H1 (cell line): ENCODE measurements around the gene TACC2. TPM values are rescaled to one million over a fixed set of nuclear protein-coding genes. Genes with fewer than 3 reads are reported as not detected.
A peak's percentile ranks its signal among the peaks of the same experiment; 100 is the strongest.

Experiments used
- CTCF ChIA-PET: fragments of 300-600 bp; sonication (Branson Sonifier 250); formaldehyde crosslinking; loops from one replicate; lab custom pipeline; 2021; ENCODE audit not compliant: partially characterized antibody; lab: Charles Lee
- POLR2A ChIA-PET: fragments of 300-600 bp; sonication (Branson Sonifier 250); formaldehyde crosslinking; loops from one replicate; lab custom pipeline; 2021; ENCODE audit warnings: inconsistent platforms; ENCODE audit not compliant: partially characterized antibody; lab: Charles Lee
- DNase-seq, 2 experiments: peaks; one replicate each; pipeline versions ENCODE4 v3.0.0 to v3.0.0-alpha.2; 2010 to 2022; ENCODE audit warnings: low spot score in 2 of 2, low read depth in 1 of 2, mixed read lengths in 1 of 2
- FAIRE-seq: peaks from 2 replicates; lab custom pipeline; 2011; peaks lifted over from hg19 to GRCh38; lab: Jason Lieb, UNC
- H2AFZ ChIP-seq: 2 replicates; pipeline ENCODE4 v1.8.1; 2012; ENCODE audit warnings: low read length, inconsistent platforms
- H2AK5ac ChIP-seq: 2 replicates; pipeline ENCODE4 v1.6.1; 2013; ENCODE audit warnings: low read depth, low read length
- H2BK120ac ChIP-seq: replicated peaks from 2 replicates; pipeline ENCODE3; 2013; ENCODE audit warnings: low read depth, low read length, inconsistent platforms
- H2BK12ac ChIP-seq: 2 replicates; pipeline ENCODE4 v1.6.1; 2013; ENCODE audit warnings: low read depth, low read length
- H2BK15ac ChIP-seq: 2 replicates; pipeline ENCODE4 v1.6.1; 2013; ENCODE audit warnings: low read length
- H2BK20ac ChIP-seq: 2 replicates; pipeline ENCODE4 v1.6.1; 2013; ENCODE audit warnings: low read length
- H2BK5ac ChIP-seq: 2 replicates; pipeline ENCODE4 v1.6.1; 2013; ENCODE audit warnings: low read depth, low read length
- H3K14ac ChIP-seq: 2 replicates; pipeline ENCODE4 v1.6.1; 2013; ENCODE audit warnings: inconsistent platforms; ENCODE audit not compliant: insufficient read length
- H3K18ac ChIP-seq: 2 replicates; pipeline ENCODE4 v1.6.1; 2013; ENCODE audit warnings: low read length; ENCODE audit errors: extremely low read depth
- H3K23ac ChIP-seq: 2 replicates; pipeline ENCODE4 v1.6.1; 2013; ENCODE audit warnings: inconsistent platforms; ENCODE audit not compliant: insufficient read length
- H3K23me2 ChIP-seq: 2 replicates; pipeline ENCODE4 v1.6.1; 2013; ENCODE audit warnings: low read depth, low read length
- H3K27ac ChIP-seq: 2 replicates; pipeline ENCODE4 v1.6.1; 2011; ENCODE audit warnings: low read depth, low read length, inconsistent platforms
- H3K27me3 ChIP-seq, 4 experiments: replicated peaks in 1 of 4; 1 replicate in 1 of 4; 2 replicates in 3 of 4; pipeline versions ENCODE4 v1.6.1 to v1.8.1; 2011 to 2013; ENCODE audit warnings: low read length in 3 of 4, mild to moderate bottlenecking in 3 of 4, inconsistent platforms in 2 of 4, mixed read lengths in 2 of 4, moderate library complexity in 1 of 4; ENCODE audit not compliant: control insufficient read depth in 3 of 4, insufficient read depth in 3 of 4; ENCODE audit errors: extremely low read depth in 1 of 4
- H3K36me3 ChIP-seq, 4 experiments: 2 replicates each; pipeline versions ENCODE4 v1.6.1 to v1.8.1; 2011 to 2013; ENCODE audit warnings: mild to moderate bottlenecking in 4 of 4, low read length in 3 of 4, moderate library complexity in 2 of 4, control low read depth in 1 of 4, inconsistent platforms in 1 of 4; ENCODE audit not compliant: insufficient read depth in 4 of 4, control insufficient read depth in 2 of 4
- H3K4ac ChIP-seq: replicated peaks from 2 replicates; pipeline ENCODE3; 2013; ENCODE audit warnings: low read length, low read depth, mixed read lengths, inconsistent platforms; ENCODE audit not compliant: insufficient read length
- H3K4me1 ChIP-seq, 4 experiments: replicated peaks in 1 of 4; 1 replicate in 1 of 4; 2 replicates in 3 of 4; pipeline versions ENCODE4 v1.6.1 to v1.8.1; 2011 to 2013; ENCODE audit warnings: low read length in 3 of 4, inconsistent platforms in 2 of 4, mixed read lengths in 1 of 4; ENCODE audit not compliant: insufficient read depth in 4 of 4, control insufficient read depth in 3 of 4
- H3K4me2 ChIP-seq, 2 experiments: 2 replicates each; pipeline versions ENCODE4 v1.6.1 to v1.8.1; 2011 to 2013; ENCODE audit warnings: low read depth in 2 of 2, low read length in 2 of 2, control low read depth in 1 of 2, inconsistent platforms in 1 of 2, mild to moderate bottlenecking in 1 of 2; ENCODE audit not compliant: insufficient read depth in 1 of 2
- H3K4me3 ChIP-seq, 4 experiments: fragments of 200-600, 300-600 bp in 1 of 4; sonication (generic), shearing (Covaris generic), sonication (Bioruptor Twin) in 1 of 4; 2 replicates each; pipeline versions ENCODE4 v1.5.1 to v1.8.1; 2011 to 2016; ENCODE audit warnings: low read length in 4 of 4, low read depth in 3 of 4, control low read depth in 2 of 4, inconsistent platforms in 2 of 4, mild to moderate bottlenecking in 2 of 4, mixed read lengths in 1 of 4, moderate library complexity in 1 of 4; ENCODE audit not compliant: insufficient read depth in 2 of 4; ENCODE audit errors: extremely low read depth in 1 of 4
- H3K56ac ChIP-seq: replicated peaks from 2 replicates; pipeline ENCODE3; 2013; ENCODE audit warnings: low read depth, mild to moderate bottlenecking, mixed read lengths, low read length, inconsistent platforms; ENCODE audit not compliant: insufficient read length
- H3K79me1 ChIP-seq: 2 replicates; pipeline ENCODE4 v1.6.1; 2013; ENCODE audit warnings: low read depth, low read length, control low read depth
- H3K79me2 ChIP-seq, 2 experiments: 2 replicates each; pipeline versions ENCODE4 v1.6.1 to v1.8.1; 2012 to 2013; ENCODE audit warnings: low read length in 2 of 2, mild to moderate bottlenecking in 2 of 2, inconsistent platforms in 1 of 2; ENCODE audit not compliant: insufficient read depth in 2 of 2, control insufficient read depth in 1 of 2
- H3K9ac ChIP-seq, 4 experiments: replicated peaks in 1 of 4; 1 replicate in 1 of 4; 2 replicates in 3 of 4; pipeline versions ENCODE4 v1.6.1 to v1.8.1; 2011 to 2013; ENCODE audit warnings: low read depth in 3 of 4, low read length in 3 of 4, control low read depth in 2 of 4, mild to moderate bottlenecking in 2 of 4, moderate library complexity in 2 of 4, inconsistent platforms in 1 of 4; ENCODE audit errors: extremely low read depth in 1 of 4
- H3K9me3 ChIP-seq, 2 experiments: 2 replicates each; pipeline versions ENCODE4 v1.6.1 to v1.8.1; 2012 to 2013; ENCODE audit warnings: mild to moderate bottlenecking in 2 of 2, moderate library complexity in 2 of 2, control low read depth in 1 of 2, inconsistent platforms in 1 of 2, low read depth in 1 of 2, low read length in 1 of 2, mixed read lengths in 1 of 2; ENCODE audit not compliant: insufficient read depth in 2 of 2
- H4K20me1 ChIP-seq, 2 experiments: replicated peaks in 1 of 2; 2 replicates each; pipeline versions ENCODE3 to v1.8.1; 2011 to 2013; ENCODE audit warnings: inconsistent platforms in 2 of 2, low read length in 2 of 2, mild to moderate bottlenecking in 1 of 2; ENCODE audit not compliant: insufficient read depth in 2 of 2, control insufficient read depth in 1 of 2
- H4K5ac ChIP-seq: 2 replicates; pipeline ENCODE4 v1.6.1; 2013; ENCODE audit warnings: low read length, low read depth, mixed read lengths, inconsistent platforms; ENCODE audit not compliant: insufficient read length
- H4K8ac ChIP-seq: 2 replicates; pipeline ENCODE4 v1.8.0; 2013; ENCODE audit warnings: mild to moderate bottlenecking, moderate library complexity, low read length, inconsistent platforms; ENCODE audit not compliant: insufficient read depth; ENCODE audit errors: extremely low read depth
- H4K91ac ChIP-seq: replicated peaks from 2 replicates; pipeline ENCODE3; 2013; ENCODE audit warnings: low read length, mixed read lengths, inconsistent platforms; ENCODE audit not compliant: insufficient read length
- CHD1 ChIP-seq: IDR thresholded peaks from 2 replicates; pipeline ENCODE4 v1.6.1; 2012; ENCODE audit warnings: low read depth, low read length, improper control_type of control experiment
- GTF2F1 ChIP-seq: IDR thresholded peaks from 2 replicates; pipeline ENCODE4 v1.6.1; 2012; ENCODE audit warnings: low read depth, low read length, improper control_type of control experiment, borderline replicate concordance
- KDM4A ChIP-seq: IDR thresholded peaks from one replicate; pipeline ENCODE4 v1.7.1; 2012; ENCODE audit warnings: low read depth, mild to moderate bottlenecking, moderate library complexity, low read length, inconsistent platforms; ENCODE audit not compliant: severe bottlenecking
- POU5F1 ChIP-seq: IDR thresholded peaks from 2 replicates; pipeline ENCODE4 v1.6.1; 2011; ENCODE audit warnings: low read depth, mild to moderate bottlenecking, low read length, moderate library complexity
- WGBS, 2 experiments: shearing (Covaris generic) in 1 of 2; methylation state at CpG; one replicate each; pipeline versions ENCODE4 v1.1.6 to v1.1.7; 2013 to 2015; ENCODE audit warnings: low lambda C conversion rate in 2 of 2, mixed read lengths in 2 of 2, inconsistent platforms in 1 of 2, low coverage in 1 of 2, missing lambda C conversion rate in 1 of 2; ENCODE audit not compliant: insufficient replicate concordance in 2 of 2, insufficient coverage in 1 of 2, insufficient read length in 1 of 2; ENCODE audit errors: extremely low coverage in 1 of 2, missing lambda C conversion rate in 1 of 2; 5-methylcytosine and 5-hydroxymethylcytosine counted together
- polyA plus RNA-seq, 7 experiments: library from polyadenylated mRNA; depleted of rRNA in 3 of 7; stranded (reverse) in 5 of 7; unstranded in 2 of 7; fragments of >200 nt in 5 of 7; fragments of 200-250 nt in 2 of 7; gene quantifications; 1 replicate in 5 of 7; 2 replicates in 1 of 7; 4 replicates in 1 of 7; pipeline versions ENCODE4 v1.2.1 to v1.2.3, GENCODE V29; 2011 to 2013; ENCODE audit warnings: missing spikeins in 2 of 7, mixed read lengths in 2 of 7
- total RNA-seq: library from RNA; stranded (reverse); fragmentation: NEBNext Ultra II Directional; extraction: Animal tissue kit (Norgen Biotek cat#: 25700); gene quantifications from 2 replicates; pipeline ENCODE4 v1.2.1, GENCODE V29; 2021

The TACC2 gene
- total and polyA plus RNA-seq, 2 of the 8 experiments (the other 6 are each of a cell fraction or from before 2014, with no cell fraction given): 21.2 to 46.6 TPM

GRCh38 chr10:122294511-122295450 lies 305.8 kb downstream of the TACC2 start:
- H2AK5ac ChIP-seq: 0 out of 2 replicates have a peak overlapping the region, but pooled peaks have one; percentile 41
- no peak overlapping the region for H3K56ac ChIP-seq
- H3K4me2 ChIP-seq: no peak overlapping the region
- DNase-seq (no peak), FAIRE-seq (no peak)
- ChIA-PET POLR2A (interaction anchor here (1.0 kb wide), 1 partner anchor 12 kb away, joined by 3 read pairs; no protein-coding TSS in a partner anchor), CTCF (interaction anchor here (0.6 to 3.2 kb wide), 9 partner anchors 10 to 365 kb away, joined by 3 to 19 read pairs (median 4); partner anchors contain the start of gene BTBD16)
- H2BK5ac ChIP-seq: peak overlapping the region; percentile 66; the same call in 1 of the 2 replicates
- H2BK120ac ChIP-seq: no peak overlapping the region
- H2AFZ ChIP-seq: no peak overlapping the region
- H3K9ac ChIP-seq: no peak overlapping the region
- H4K91ac ChIP-seq: no peak overlapping the region
- no peaks in the 10 kb centered on the region for H3K23me2 ChIP-seq
- H2BK12ac ChIP-seq: 0 out of 2 replicates have a peak overlapping the region, but pooled peaks have one; percentile 9
- no peak overlapping the region for H3K27ac ChIP-seq
- 94% methylated on average over 12 of the region's 12 CpGs; no CpG with 5 or more reads in 1 of the 2 experiments for WGBS, 2 experiments
- no peak overlapping the region for H4K8ac ChIP-seq
- H4K5ac ChIP-seq: no peak overlapping the region
- H3K18ac ChIP-seq: no peak overlapping the region; the same call in 1 of the 2 replicates
- no peak overlapping the region; the same call in 1 of the 2 replicates for H2BK15ac ChIP-seq
- H3K4me1 ChIP-seq: peaks cover 0 to 3% (median 2%) of the 10 kb centered on the region in 4 experiments; a peak in 6 of 7 replicates
- H3K23ac ChIP-seq: no peak overlapping the region
- H3K9me3 ChIP-seq: no peaks in the 10 kb centered on the region
- no peak overlapping the region for H3K4ac ChIP-seq
- H2BK20ac ChIP-seq: no peak overlapping the region
- no peaks in the 10 kb centered on the region for H3K27me3 ChIP-seq
- H3K79me2 ChIP-seq: no peaks in the 10 kb centered on the region
- no peak overlapping the region for H3K14ac ChIP-seq
- no peaks in the 10 kb centered on the region for H4K20me1 ChIP-seq
- no peaks in the 10 kb centered on the region for H3K79me1 ChIP-seq
- H3K36me3 ChIP-seq: no peaks in the 10 kb centered on the region
- no peak overlapping the region for H3K4me3 ChIP-seq
- no peak for TF ChIP-seq CHD1
- TF ChIP-seq KDM4A: no peak
- no peak for TF ChIP-seq GTF2F1
- TF ChIP-seq POU5F1: no peak
